B cell (primary cell): ENCODE results near the gene PCGF1. TPM values are rescaled to one million over a fixed set of nuclear protein-coding genes. Genes with fewer than 3 reads are reported as not detected.

ENCODE experiments used
- ATAC-seq: fragments of 200-7000 bp; cut with Tn5 transposase; one replicate; pipeline ENCODE4 v1.10.0; 2021; ENCODE audit warnings: low read depth, mild to moderate bottlenecking, moderate number of reproducible peaks, moderate library complexity
- CTCF ChIA-PET: fragments of 350-600 bp; sonication (Branson Sonifier 250); formaldehyde crosslinking; loops from one replicate; lab custom pipeline; 2021; ENCODE audit warnings: antibody characterized with exemption, inconsistent platforms; lab: Charles Lee
- POLR2A ChIA-PET: fragments of 350-600 bp; sonication (Branson Sonifier 250); formaldehyde crosslinking; loops from one replicate; lab custom pipeline; 2021; ENCODE audit warnings: antibody characterized with exemption; lab: Charles Lee
- DNase-seq: peaks from one replicate; pipeline ENCODE4 v3.0.0; 2013
- H2AFZ ChIP-seq: 2 replicates; pipeline ENCODE4 v1.6.1; 2012; ENCODE audit warnings: mild to moderate bottlenecking, low read depth, low read length; ENCODE audit not compliant: insufficient read depth, poor library complexity, severe bottlenecking
- H3K27ac ChIP-seq, 2 donors: 1 replicate in 1 of 2; 2 replicates in 1 of 2; pipeline ENCODE4 v1.5.1; 2012 to 2013; ENCODE audit warnings: low read length in 2 of 2, mild to moderate bottlenecking in 2 of 2, moderate library complexity in 1 of 2
- H3K27me3 ChIP-seq, 4 experiments: fragments of 200-600 bp in 1 of 4; sonication (generic) in 1 of 4; replicated peaks in 1 of 4; 1 replicate in 2 of 4; 2 replicates in 2 of 4; pipeline versions ENCODE4 v1.6.1 to v1.7.0; 2013 to 2016; ENCODE audit warnings: low read length in 3 of 4, mild to moderate bottlenecking in 2 of 4, mixed read lengths in 1 of 4, moderate library complexity in 1 of 4; ENCODE audit not compliant: insufficient read depth in 4 of 4, control insufficient read depth in 3 of 4; ENCODE audit errors: control extremely low read depth in 1 of 4
- H3K36me3 ChIP-seq, 2 experiments: replicated peaks in 1 of 2; 1 replicate in 1 of 2; 2 replicates in 1 of 2; pipeline versions ENCODE4 v1.6.1 to v1.7.1; 2013; ENCODE audit warnings: low read length in 1 of 2; ENCODE audit not compliant: insufficient read depth in 2 of 2, control insufficient read depth in 1 of 2; ENCODE audit errors: control extremely low read depth in 1 of 2, extremely low read depth in 1 of 2
- H3K4me1 ChIP-seq, 2 donors: fragments of 200-600 bp in 1 of 2; sonication (generic) in 1 of 2; 1 replicate in 1 of 2; 2 replicates in 1 of 2; pipeline versions ENCODE4 v1.5.1 to v1.6.1; 2013 to 2017; ENCODE audit warnings: low read length in 2 of 2; ENCODE audit not compliant: control insufficient read depth in 2 of 2, insufficient read depth in 2 of 2
- H3K4me2 ChIP-seq: replicated peaks from 2 replicates; pipeline ENCODE3; 2012; ENCODE audit warnings: mild to moderate bottlenecking, low read depth, low read length; ENCODE audit not compliant: poor library complexity, severe bottlenecking
- H3K4me3 ChIP-seq, 5 experiments: fragments of 200-600 bp in 1 of 5; sonication (generic) in 1 of 5; 1 replicate in 3 of 5; 2 replicates in 2 of 5; pipeline versions ENCODE4 v1.5.1 to v1.7.0; 2011 to 2016; ENCODE audit warnings: low read length in 4 of 5, mild to moderate bottlenecking in 4 of 5, low read depth in 2 of 5, control low read depth in 1 of 5, moderate library complexity in 1 of 5; ENCODE audit not compliant: insufficient read depth in 1 of 5; ENCODE audit errors: control extremely low read depth in 1 of 5, extremely low read depth in 1 of 5
- H3K79me2 ChIP-seq: fragments of 200-600 bp; sonication (generic); one replicate; pipeline ENCODE4 v1.6.0; 2016; ENCODE audit warnings: low read length; ENCODE audit not compliant: control insufficient read depth, insufficient read depth
- H3K9ac ChIP-seq: fragments of 200-600 bp; sonication (generic); 2 replicates; pipeline ENCODE4 v1.6.1; 2017; ENCODE audit warnings: mild to moderate bottlenecking, low read length, moderate library complexity
- H3K9me3 ChIP-seq, 3 donors: one replicate each; pipeline versions ENCODE4 v1.6.1 to v1.7.1; 2013; ENCODE audit warnings: low read length in 2 of 3; ENCODE audit not compliant: control insufficient read depth in 2 of 3, insufficient read depth in 1 of 3; ENCODE audit errors: control extremely low read depth in 1 of 3
- H4K20me1 ChIP-seq: 2 replicates; pipeline ENCODE4 v1.6.0; 2012; ENCODE audit warnings: mild to moderate bottlenecking, low read length; ENCODE audit not compliant: insufficient read depth, control insufficient read depth, poor library complexity, severe bottlenecking
- H3K27ac Mint-ChIP-seq: one replicate; pipeline ENCODE4 v1.8.0; 2021; ENCODE audit warnings: mixed read lengths
- H3K27me3 Mint-ChIP-seq: one replicate; pipeline ENCODE4 v1.8.0; 2021; ENCODE audit warnings: mixed read lengths
- H3K4me1 Mint-ChIP-seq: one replicate; pipeline ENCODE4 v1.8.0; 2021; ENCODE audit warnings: mixed read lengths
- H3K4me3 Mint-ChIP-seq: one replicate; pipeline ENCODE4 v1.8.0; 2021; ENCODE audit warnings: mixed read lengths
- H3K9me3 Mint-ChIP-seq: one replicate; pipeline ENCODE4 v1.8.0; 2022; ENCODE audit warnings: mixed read lengths; ENCODE audit not compliant: insufficient read depth
- EZH2 ChIP-seq: IDR thresholded peaks from 2 replicates; pipeline ENCODE4 v1.6.1; 2012; ENCODE audit warnings: borderline replicate concordance, low read depth, mild to moderate bottlenecking, moderate library complexity, low read length; ENCODE audit not compliant: insufficient read depth, poor library complexity, severe bottlenecking
- WGBS: methylation state at CpG from one replicate; pipeline ENCODE4 v1.1.5; 2013; ENCODE audit warnings: missing lambda C conversion rate; ENCODE audit not compliant: insufficient coverage; 5-methylcytosine and 5-hydroxymethylcytosine counted together
- intact Hi-C: fragments of 100-400 bp; cut with micrococcal nuclease; formaldehyde crosslinking; loops from one replicate; pipeline ENCODE4 v1.10.0; 2022
- polyA plus RNA-seq: library from polyadenylated mRNA; depleted of rRNA; stranded (reverse); fragments of >200 nt; gene quantifications from 2 replicates; pipeline ENCODE4 v1.2.3, GENCODE V29; 2012
- total RNA-seq, 2 donors: library from RNA; stranded (reverse); fragments of 120-200 nt in 1 of 2; gene quantifications; 1 replicate in 1 of 2; 2 replicates in 1 of 2; pipeline versions ENCODE4 v1.2.3 to v1.2.4, GENCODE V29; 2013 to 2022
- TF ChIP-seq, protein P1 (sequence below): fragments of 200-600 bp; IDR thresholded peaks from one replicate; pipeline ENCODE4 v1.8.0; 2022; ENCODE audit warnings: antibody characterized with exemption, mild to moderate bottlenecking

PCGF1 gene
- total and polyA plus RNA-seq, 2 donors (not counting 1 experiment from before 2014, with no cell fraction given) = 21.9 to 40.1 TPM

DNA sequence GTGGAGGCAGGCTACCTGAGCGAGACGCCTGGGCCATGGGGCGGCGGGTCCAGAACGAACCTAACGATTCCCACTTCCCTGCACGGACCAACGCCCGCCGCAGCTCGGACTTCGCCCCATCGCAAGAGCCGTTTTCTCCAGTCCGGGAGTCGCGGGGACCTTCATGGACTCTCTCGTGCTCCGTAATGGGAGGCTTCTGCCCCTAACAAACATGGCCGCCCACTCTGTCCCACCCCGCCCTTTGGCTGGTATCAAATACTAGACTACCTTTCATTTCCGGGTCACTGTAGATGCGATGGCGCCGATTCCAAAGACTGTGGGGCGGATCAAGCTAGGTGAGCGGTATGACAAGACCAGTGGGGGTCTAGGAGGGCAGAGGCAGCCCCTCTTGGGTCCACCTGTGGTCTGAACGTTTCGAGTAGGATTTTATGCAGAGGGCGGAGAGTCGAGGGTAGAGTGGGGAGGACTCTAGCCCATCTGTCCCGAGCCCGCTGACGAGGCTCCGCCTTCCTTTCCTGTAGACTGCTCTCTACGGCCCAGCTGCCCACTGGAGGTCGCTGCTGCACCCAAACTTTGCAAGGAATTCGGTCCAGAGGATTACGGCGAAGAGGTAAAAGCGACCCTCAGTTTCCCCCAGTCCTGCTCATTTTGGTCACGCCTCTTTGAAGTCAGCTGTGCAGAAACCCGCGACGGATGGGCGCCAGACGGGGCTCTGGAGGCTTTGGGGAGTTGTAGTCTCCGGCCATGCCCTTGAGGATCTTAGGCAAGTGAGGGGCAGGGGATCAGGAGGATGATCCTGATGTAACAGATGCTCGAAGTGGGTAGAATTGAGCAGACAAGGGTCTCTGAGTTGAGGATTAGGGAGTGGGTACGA lies 24.5 kb downstream of the PCGF1 start, which contains the start of the genes CCDC142 and TTC31:
TSS of gene CCDC142 (minus strand) at position 198 of the 874 bp plus-strand sequence. CDS start at position 37, 161 bp downstream.
TSS of gene TTC31 (plus strand) at position 281 of the 874 bp plus-strand sequence. CDS start at position 296, 15 bp downstream.
- Mint-ChIP-seq H3K4me1 (peaks cover 34% of the 10 kb centered on the region), H3K27ac (peak within 1 kb of the TSS; percentile 99), H3K4me3 (peak within 1 kb of the TSS; percentile 100), H3K9me3 (no peaks in the 10 kb centered on the region), H3K27me3 (no peaks in the 10 kb centered on the region)
- Histone ChIP-seq H3K9me3 (no peaks in the 10 kb centered on the region), H3K79me2 (peaks cover 71% of the 10 kb centered on the region), H2AFZ (peak within 1 kb of the TSS; percentile 100), H3K27ac (peak within 1 kb of the TSS; percentile 71 to 84), H3K4me3 (peak within 1 kb of the TSS; percentile 74 to 96 (median 88)), H3K27me3 (no peaks in the 10 kb centered on the region), H3K36me3 (peaks cover 0 to 29% of the 10 kb centered on the region in 2 experiments), H3K4me2 (peak within 1 kb of the TSS; percentile 90), H3K4me1 (peaks cover 21 to 29% of the 10 kb centered on the region in 2 donors), H4K20me1 (peaks cover 48% of the 10 kb centered on the region), H3K9ac (peak within 1 kb of the TSS; percentile 91)
- TF ChIP-seq EZH2 = no peak
- TF ChIP-seq, protein P1, sequence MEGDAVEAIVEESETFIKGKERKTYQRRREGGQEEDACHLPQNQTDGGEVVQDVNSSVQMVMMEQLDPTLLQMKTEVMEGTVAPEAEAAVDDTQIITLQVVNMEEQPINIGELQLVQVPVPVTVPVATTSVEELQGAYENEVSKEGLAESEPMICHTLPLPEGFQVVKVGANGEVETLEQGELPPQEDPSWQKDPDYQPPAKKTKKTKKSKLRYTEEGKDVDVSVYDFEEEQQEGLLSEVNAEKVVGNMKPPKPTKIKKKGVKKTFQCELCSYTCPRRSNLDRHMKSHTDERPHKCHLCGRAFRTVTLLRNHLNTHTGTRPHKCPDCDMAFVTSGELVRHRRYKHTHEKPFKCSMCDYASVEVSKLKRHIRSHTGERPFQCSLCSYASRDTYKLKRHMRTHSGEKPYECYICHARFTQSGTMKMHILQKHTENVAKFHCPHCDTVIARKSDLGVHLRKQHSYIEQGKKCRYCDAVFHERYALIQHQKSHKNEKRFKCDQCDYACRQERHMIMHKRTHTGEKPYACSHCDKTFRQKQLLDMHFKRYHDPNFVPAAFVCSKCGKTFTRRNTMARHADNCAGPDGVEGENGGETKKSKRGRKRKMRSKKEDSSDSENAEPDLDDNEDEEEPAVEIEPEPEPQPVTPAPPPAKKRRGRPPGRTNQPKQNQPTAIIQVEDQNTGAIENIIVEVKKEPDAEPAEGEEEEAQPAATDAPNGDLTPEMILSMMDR = peak; percentile 90
- ATAC-seq = peak; percentile 90
- ChIA-PET POLR2A (interaction anchor here (0.8 to 3.8 kb wide), 11 partner anchors 10 to 171 kb away, joined by 3 to 56 read pairs (median 4); partner anchors contain the start of genes AUP1, DQX1, HTRA2 and INO80B), CTCF (interaction anchor here (0.7 to 7.1 kb wide), 30 partner anchors 9 to 1082 kb away, joined by 3 to 149 read pairs (median 4); partner anchors contain the start of genes AUP1, DQX1, HTRA2 and INO80B)
- intact Hi-C loops = loop anchor here (1.0 to 2.0 kb wide), 8 partner anchors 11 to 91 kb away; partner anchors contain the start of genes AUP1, C2orf81, DOK1 and HTRA2
- peak; percentile 97 for DNase-seq
- 1% methylated on average over 50 of the region's 50 CpGs for WGBS
